Stimulated activated CD8-positive, alpha-beta memory T cell treated with anti-CD3 and anti-CD28 coated beads, Interleukin-15, amount 100 ng/mL, for 24 hours (primary cell): ENCODE data around the gene WASF3.

Experiments used
- DNase-seq: peaks from one replicate; pipeline ENCODE4 v3.0.0-alpha.2; 2020; ENCODE audit warnings: low read depth

WASF3 gene, protein sequence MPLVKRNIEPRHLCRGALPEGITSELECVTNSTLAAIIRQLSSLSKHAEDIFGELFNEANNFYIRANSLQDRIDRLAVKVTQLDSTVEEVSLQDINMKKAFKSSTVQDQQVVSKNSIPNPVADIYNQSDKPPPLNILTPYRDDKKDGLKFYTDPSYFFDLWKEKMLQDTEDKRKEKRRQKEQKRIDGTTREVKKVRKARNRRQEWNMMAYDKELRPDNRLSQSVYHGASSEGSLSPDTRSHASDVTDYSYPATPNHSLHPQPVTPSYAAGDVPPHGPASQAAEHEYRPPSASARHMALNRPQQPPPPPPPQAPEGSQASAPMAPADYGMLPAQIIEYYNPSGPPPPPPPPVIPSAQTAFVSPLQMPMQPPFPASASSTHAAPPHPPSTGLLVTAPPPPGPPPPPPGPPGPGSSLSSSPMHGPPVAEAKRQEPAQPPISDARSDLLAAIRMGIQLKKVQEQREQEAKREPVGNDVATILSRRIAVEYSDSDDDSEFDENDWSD

DNA sequence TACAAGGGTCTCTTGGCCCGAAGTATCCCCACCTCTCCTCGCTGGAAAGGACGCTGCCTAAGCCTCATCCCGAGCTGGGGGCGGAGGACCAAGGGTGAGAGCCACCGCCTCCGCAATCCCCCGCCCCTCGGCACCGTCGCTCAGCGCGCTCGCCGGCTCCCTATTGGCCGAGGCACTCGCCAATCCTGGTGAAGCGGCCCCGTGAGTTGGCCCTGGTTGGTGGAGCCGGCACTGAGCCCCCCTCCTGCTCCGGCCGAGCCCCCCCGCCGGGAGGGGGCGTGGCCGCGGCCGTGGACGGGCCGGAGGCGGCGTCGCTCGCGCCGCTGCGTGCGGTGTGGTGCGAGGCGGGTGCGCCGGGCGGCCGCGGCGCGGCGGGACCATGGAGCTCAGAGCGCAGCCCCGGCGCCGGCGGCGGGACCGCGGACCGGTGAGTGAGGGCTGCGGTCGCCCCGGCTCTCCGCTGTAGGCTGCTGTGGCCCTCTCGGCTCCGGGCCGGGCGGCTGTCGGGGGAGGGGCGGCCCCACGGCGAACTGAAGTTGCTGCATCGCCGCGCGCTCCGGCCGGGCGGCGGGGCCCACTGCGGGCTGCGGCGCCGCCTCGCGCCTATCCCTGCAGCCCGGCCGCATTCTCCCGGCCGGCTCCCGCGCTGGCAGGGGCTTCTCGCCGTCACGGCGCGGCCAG, at the start of gene WASF3:
Gene WASF3, plus strand, starts transcription at position 291 of the 681 bp plus-strand sequence. CDS start 84,588 bp downstream, outside the sequence.
- no peak for DNase-seq

DNA sequence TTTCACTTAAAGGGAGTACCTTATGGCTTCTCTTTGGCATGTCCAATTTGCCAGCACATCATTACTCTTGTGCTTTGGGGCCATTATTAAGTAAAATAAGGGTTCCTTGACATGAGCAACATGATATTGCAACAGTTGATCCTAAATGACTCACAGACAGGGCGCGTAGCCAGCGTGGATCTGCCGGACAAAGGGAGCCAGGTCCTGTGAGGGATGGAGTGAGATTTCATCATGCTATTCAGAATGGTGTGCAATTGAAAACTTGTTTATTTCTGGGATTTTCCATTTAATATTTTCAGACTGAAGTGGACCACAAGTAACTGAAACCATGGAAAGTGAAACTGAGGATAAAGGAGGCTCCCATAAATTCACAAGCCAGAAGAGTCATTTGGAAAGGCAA, 48.6 kb upstream of the WASF3 start:
- DNase-seq: no peak

- DNase-seq: no peak
These were observed 48.0 kb upstream of the WASF3 start for GRCh38 chr13:26509491-26509890.

GRCh38 chr13:26513931-26514330, 43.6 kb upstream of the WASF3 start:
- DNase-seq: no peak

GRCh38 chr13:26515721-26516120, 41.8 kb upstream of the WASF3 start:
- no peak for DNase-seq

GRCh38 chr13:26517936-26518335, 39.5 kb upstream of the WASF3 start:
- no peak for DNase-seq

DNA sequence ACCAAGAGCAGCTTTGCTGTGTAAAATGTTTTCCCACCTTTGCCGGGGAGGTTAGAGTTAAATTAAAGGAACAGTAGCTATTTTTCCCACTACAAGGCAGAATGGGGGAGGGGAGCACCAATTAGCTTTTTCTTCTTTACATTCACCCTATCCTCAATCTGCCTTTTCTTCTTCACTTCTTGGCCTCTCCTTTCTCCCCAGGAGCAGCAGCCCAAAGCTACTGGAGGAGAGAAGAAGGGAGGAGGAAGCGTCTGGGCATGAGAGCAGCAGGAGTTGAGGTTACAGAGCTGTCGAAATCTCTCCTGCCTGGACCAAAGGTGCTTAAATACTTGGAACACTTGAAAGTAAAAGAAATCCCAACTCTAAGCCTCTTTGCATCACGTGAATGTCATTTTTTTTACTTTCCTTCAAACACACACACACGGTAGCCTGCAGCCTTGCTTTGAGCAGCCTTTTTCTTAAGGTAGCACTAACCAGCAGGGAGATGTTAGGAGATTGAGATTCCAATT, 39.0 kb upstream of the WASF3 start:
- no peak for DNase-seq

GRCh38 chr13:26522571-26522970, 34.9 kb upstream of the WASF3 start:
- DNase-seq: no peak

- no peak for DNase-seq
These were observed 34.5 kb upstream of the WASF3 start for GRCh38 chr13:26523007-26523406.

DNA sequence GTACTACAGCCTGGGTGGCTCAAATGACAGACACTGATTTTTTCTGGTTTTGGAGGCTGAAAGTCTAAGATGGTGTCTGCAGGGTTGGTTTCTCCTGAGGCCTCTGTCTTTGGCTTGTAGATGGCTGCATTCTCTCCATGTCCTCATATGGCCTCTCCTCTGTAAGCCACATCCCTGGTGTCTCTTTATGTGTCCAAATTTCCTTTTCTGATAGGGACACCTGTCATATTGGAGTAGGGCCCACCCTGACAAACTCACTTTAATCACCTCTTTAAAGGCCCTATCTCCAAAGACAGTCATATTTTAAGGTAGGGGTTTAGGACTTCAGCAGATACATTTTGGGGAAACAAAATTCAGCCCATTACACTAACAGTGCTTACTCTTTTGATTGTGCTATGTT, 32.0 kb upstream of the WASF3 start:
- no peak for DNase-seq

- DNase-seq: no peak
These were observed 30.7 kb upstream of the WASF3 start for GRCh38 chr13:26526702-26527216.

- DNase-seq: no peak
These were observed 29.0 kb upstream of the WASF3 start for GRCh38 chr13:26528527-26528926.

- DNase-seq: no peak
These were observed 28.0 kb upstream of the WASF3 start for GRCh38 chr13:26529441-26529840.

- no peak for DNase-seq
These were observed 25.7 kb upstream of the WASF3 start for GRCh38 chr13:26531742-26532141.

DNA sequence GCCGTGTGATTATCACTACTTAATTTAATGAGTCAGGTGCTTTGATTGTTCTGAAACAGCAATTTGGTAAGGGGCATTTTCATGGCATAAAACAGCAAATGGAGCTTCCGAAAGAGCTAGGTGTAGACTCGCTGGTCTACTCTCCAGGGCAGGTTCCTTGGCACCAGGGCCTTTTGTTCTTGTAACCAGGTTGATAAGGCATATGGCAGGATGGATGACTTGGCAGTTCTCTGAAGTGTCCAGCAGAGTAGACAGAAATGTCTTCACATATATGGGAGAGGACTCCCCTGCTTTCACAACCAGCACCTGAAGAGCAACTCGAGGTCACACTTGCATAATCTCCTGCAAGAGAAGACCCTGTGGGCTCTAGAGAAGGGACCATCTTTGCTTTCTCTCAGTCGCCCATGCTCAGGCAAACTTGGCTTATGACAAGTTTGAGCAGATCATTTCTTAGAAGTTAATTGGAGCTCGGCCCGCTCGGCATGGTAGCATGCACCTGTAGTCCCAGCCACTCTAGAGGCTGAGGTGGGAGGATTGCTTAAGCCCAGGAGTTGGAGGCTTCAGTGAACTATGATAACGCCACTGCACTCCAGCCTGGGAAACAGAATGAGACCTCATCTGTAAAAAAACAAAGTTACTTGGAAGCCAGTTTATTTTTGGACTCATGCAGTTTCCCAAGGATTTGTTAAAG, 23.3 kb upstream of the WASF3 start:
- no peak for DNase-seq

GRCh38 chr13:26538363-26539317, 18.8 kb upstream of the WASF3 start:
- no peak for DNase-seq

DNA sequence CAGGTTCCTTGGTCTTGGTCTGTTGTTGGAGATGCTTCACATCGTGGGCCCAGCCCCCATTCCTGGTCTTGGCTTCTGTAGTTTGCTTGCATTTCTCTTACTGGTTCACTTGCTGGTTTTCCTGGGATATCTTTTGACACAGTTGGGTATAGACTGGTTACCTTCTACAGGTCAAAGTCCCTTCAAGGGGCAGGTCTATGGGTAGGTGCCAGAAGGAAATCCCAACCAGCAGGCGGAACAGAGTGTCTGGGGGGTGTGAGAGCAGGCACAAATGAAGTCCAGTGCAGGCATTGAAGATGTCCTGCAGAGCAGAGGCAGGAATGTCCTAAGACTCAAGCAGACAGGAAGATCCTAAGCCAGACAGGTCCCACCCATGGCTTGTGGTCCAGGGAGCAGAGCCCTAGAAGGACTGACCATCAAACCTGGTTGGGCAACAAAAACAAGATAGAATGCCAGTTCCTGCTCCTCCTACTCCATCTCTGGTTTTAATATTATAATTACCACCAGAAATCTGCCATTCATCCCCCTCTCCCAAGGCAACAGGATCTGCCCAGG, 17.7 kb upstream of the WASF3 start:
- no peak for DNase-seq

DNA sequence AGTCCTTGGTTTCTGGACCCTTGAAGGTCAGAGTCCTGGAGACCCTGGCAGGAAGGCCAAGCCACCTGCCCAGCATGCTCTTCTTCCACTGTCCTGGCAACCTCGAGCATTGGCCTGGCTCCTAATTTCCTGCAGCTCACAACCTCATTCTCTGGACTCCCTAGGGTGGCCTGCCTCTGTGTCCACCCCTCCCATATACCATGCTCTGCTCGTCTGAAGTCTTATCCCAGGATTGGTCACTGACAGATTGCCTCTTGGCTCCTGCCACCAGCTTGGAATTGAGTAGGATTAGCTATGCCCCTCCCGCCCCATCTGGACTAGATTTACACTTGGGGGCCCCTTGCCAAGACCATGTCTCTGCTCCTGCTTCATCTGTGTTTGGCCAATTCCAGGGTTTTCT, 17.1 kb upstream of the WASF3 start:
- DNase-seq: no peak

DNA sequence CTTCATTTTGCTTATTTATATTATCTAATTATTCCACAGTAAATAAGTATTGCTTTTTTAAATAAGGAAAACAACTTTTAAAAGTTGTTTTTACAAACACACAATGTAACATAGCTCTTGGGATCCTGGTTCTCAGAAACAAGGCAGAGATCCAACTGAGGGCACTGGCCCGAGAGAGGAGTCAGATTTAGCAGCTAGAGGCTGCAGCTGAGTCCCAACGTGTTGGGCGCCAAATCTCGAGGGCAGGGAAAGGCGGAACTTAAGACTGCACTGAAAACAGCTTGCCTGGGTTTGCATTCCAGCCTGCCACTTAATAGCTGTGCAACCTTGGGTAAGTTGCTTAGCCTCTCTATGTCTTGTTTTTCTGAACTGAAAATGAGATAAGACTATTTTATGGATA, 16.4 kb upstream of the WASF3 start:
- no peak for DNase-seq

- DNase-seq: no peak
These were observed 15.6 kb upstream of the WASF3 start for GRCh38 chr13:26541678-26542568.
